GM12872 (cell line): ENCODE results near the gene CTXND2.

ENCODE experiments used
- TF ChIP-seq, protein P1 (sequence below): IDR thresholded peaks from 3 replicates; pipeline ENCODE4 v1.5.1; 2011; ENCODE audit warnings: low read depth, mild to moderate bottlenecking, low read length, moderate library complexity; ENCODE audit not compliant: insufficient read depth

CTXND2 gene

DNA sequence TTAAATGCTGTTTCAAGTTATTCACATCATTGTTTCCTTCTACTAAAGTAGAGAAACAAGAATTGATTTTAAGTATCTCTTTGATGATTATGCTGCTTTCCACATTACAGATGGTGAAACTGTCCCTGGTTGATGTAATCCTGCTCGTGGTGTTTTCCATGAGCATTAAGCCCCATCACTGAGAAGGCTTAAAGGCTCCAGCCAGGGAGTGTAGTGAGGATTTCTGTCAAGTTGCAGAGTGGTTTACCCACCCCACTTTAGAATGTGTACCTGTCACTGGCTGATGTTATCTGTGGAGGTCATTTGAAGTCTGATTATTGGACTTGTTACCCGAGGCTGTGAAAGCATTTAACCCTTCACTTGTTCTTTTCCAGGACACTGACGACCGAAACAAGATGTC, 74.8 kb downstream of the CTXND2 start:
- TF ChIP-seq, protein P1, sequence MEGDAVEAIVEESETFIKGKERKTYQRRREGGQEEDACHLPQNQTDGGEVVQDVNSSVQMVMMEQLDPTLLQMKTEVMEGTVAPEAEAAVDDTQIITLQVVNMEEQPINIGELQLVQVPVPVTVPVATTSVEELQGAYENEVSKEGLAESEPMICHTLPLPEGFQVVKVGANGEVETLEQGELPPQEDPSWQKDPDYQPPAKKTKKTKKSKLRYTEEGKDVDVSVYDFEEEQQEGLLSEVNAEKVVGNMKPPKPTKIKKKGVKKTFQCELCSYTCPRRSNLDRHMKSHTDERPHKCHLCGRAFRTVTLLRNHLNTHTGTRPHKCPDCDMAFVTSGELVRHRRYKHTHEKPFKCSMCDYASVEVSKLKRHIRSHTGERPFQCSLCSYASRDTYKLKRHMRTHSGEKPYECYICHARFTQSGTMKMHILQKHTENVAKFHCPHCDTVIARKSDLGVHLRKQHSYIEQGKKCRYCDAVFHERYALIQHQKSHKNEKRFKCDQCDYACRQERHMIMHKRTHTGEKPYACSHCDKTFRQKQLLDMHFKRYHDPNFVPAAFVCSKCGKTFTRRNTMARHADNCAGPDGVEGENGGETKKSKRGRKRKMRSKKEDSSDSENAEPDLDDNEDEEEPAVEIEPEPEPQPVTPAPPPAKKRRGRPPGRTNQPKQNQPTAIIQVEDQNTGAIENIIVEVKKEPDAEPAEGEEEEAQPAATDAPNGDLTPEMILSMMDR: no peak
